NCI-H128 (cell line): ENCODE measurements around the gene GPR153.

Experiments
- DNase-seq: peaks from one replicate; lab custom pipeline; 2025; ENCODE audit not compliant: unreplicated experiment; lab: John Stamatoyannopoulos, UW

The GPR153 gene

GRCh38 chr1:6207075-6207885 lies 53.6 kb downstream of the GPR153 start:
- no peak for DNase-seq

- no peak for DNase-seq
These were observed 54.4 kb downstream of the GPR153 start for GRCh38 chr1:6206520-6206855.

DNA sequence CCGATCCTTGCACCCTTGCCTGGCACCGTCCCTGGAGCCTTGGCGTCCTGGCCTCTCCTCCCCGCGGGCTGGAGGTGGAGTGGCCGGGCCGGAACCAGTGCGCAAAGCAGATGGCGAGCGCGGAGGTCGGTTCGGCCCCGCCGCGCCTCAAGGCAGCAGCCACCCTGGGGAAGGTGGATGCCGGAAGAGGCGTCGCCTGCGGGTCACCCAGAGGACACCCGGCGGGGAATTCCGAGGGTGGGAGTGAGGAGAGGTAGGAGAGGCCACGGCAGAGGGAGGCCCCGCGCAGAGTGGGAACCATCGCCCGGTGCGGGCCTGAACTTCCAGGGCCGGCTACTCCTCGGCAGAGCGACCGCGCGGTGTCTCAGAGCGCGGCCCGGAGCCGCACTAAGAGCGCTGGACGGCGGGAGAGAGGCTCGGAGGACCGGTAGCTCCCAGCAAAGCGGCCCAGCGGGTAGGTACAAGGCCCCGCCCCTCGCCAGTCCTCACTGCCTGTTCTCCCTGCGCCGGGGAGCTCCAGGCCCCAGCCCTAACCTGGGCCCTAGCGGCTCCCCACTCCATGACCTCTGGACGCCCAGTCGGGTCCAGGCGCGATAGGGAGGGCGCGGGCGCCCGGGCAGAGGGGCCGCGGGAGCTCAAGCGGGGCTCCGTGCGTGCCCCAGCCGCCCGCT lies 54.9 kb downstream of the GPR153 start, which contains the start of gene RNF207:
Gene RNF207, plus strand, starts transcription at position 271 of the 671 bp plus-strand sequence. CDS start 417 bp downstream, outside the sequence.
- DNase-seq = no peak

- DNase-seq = no peak
These were observed 58.6 kb downstream of the GPR153 start for GRCh38 chr1:6202256-6202655.

- DNase-seq = no peak
These were observed 60.6 kb downstream of the GPR153 start for GRCh38 chr1:6200188-6200809.

GRCh38 chr1:6199298-6200187 lies 61.4 kb downstream of the GPR153 start, which contains the start of gene RPL22:
Gene RPL22, minus strand, starts transcription at chr1:6199595. Its CDS starts 22 bp downstream, at chr1:6199573.
- peak; percentile 100 for DNase-seq

- no peak for DNase-seq
These were observed 62.1 kb downstream of the GPR153 start for GRCh38 chr1:6198646-6199297.

DNA sequence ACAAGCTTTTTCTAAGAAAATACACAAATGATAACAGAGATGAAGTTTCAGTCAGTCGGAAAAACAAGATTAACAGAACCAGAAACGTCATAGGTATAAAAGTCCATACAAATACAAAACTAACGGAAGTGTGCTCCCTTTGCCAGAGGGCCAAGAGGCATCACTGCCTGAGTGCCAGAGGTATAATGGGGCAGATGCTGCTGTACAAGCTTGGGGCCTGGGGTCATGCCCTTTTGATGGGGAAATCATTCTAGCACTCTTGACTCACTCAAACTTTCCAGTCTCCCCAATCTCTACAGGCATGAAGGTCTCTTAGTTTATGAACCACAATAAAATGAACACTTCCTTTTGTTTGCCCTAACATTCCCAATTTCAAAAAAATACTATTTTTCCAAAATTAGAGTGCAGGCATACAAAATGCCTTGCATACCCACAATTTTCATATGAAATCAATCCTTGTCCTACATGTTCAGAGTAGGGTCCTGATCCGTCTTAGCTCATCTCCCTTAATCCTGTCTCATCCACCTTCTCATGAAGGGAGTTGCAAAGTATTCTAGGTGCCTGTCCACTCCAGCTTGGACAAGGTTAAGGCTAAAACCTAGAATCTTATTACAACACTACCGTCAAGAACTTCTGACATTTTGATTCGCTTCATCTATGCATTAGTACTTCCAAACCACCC lies 63.0 kb downstream of the GPR153 start:
- DNase-seq = no peak
